PFSK-1 (cell line): Measurements from ENCODE around the gene THEM4.

Source experiments
- FOXP2 ChIP-seq: optimal IDR thresholded peaks from 2 replicates; pipeline ENCODE3; 2011; ENCODE audit warnings: borderline replicate concordance, control low read depth, inconsistent platforms; ENCODE audit not compliant: insufficient read depth; ENCODE audit errors: extremely low read length, extremely low read depth
- POLR2AphosphoS5 ChIP-seq: IDR thresholded peaks from 2 replicates; pipeline ENCODE4 v1.6.1; 2012; ENCODE audit warnings: low read depth, mild to moderate bottlenecking, control low read depth, low read length, moderate library complexity
- REST ChIP-seq, 2 experiments: IDR thresholded peaks; 2 replicates each; pipeline versions ENCODE4 v1.6.1 to v1.8.0; 2011 to 2012; ENCODE audit warnings: low read depth in 2 of 2, low read length in 2 of 2, control low read depth in 1 of 2, inconsistent platforms in 1 of 2, mild to moderate bottlenecking in 1 of 2, moderate library complexity in 1 of 2; ENCODE audit not compliant: insufficient read depth in 1 of 2
- SIN3A ChIP-seq: IDR thresholded peaks from 2 replicates; pipeline ENCODE4 v1.6.1; 2012; ENCODE audit warnings: mild to moderate bottlenecking, low read length, moderate library complexity, borderline replicate concordance; ENCODE audit not compliant: insufficient read depth

- TF ChIP-seq POLR2AphosphoS5 (no peak), REST (IDR thresholded peaks at IDR 0.05; ENCODE audit: insufficient read depth in 1 of 2, low read depth in 2 of 2, low read length in 2 of 2) (no peak), FOXP2 (no peak), SIN3A (no peak)
These were observed 51.1 kb downstream of the THEM4 start for GRCh38 chr1:151858030-151858746.
